WERI-Rb-1 (cell line): ENCODE measurements around the gene ADISSP.

Experiments used
- DNase-seq: peaks from one replicate; pipeline ENCODE4 v3.0.0-alpha.2; 2020
- H3K27ac ChIP-seq: fragments of 250-450 bp; sonication (Bioruptor Pico); 2 replicates; pipeline ENCODE4 v1.5.1; 2020; ENCODE audit warnings: mild to moderate bottlenecking, moderate library complexity
- H3K27me3 ChIP-seq: fragments of 250-450 bp; sonication (Bioruptor Pico); 2 replicates; pipeline ENCODE4 v1.5.1; 2021; ENCODE audit warnings: mild to moderate bottlenecking, low read depth, moderate library complexity; ENCODE audit not compliant: insufficient read depth, severe bottlenecking
- H3K36me3 ChIP-seq: fragments of 250-450 bp; sonication (Bioruptor Pico); 2 replicates; pipeline ENCODE4 v1.5.1; 2020; ENCODE audit warnings: mild to moderate bottlenecking, moderate library complexity
- H3K4me3 ChIP-seq: 2 replicates; pipeline ENCODE4 v1.5.1; 2011; ENCODE audit warnings: low read depth, mild to moderate bottlenecking, control low read depth, low read length
- H3K9me3 ChIP-seq: fragments of 250-450 bp; sonication (Bioruptor Pico); 2 replicates; pipeline ENCODE4 v1.5.1; 2021; ENCODE audit warnings: mild to moderate bottlenecking, moderate library complexity; ENCODE audit not compliant: severe bottlenecking
- TF ChIP-seq, protein P1 (sequence below): IDR thresholded peaks from 2 replicates; pipeline ENCODE4 v1.5.1; 2011; ENCODE audit warnings: low read depth, mild to moderate bottlenecking, control low read depth, inconsistent platforms, low read length

Gene ADISSP

DNA sequence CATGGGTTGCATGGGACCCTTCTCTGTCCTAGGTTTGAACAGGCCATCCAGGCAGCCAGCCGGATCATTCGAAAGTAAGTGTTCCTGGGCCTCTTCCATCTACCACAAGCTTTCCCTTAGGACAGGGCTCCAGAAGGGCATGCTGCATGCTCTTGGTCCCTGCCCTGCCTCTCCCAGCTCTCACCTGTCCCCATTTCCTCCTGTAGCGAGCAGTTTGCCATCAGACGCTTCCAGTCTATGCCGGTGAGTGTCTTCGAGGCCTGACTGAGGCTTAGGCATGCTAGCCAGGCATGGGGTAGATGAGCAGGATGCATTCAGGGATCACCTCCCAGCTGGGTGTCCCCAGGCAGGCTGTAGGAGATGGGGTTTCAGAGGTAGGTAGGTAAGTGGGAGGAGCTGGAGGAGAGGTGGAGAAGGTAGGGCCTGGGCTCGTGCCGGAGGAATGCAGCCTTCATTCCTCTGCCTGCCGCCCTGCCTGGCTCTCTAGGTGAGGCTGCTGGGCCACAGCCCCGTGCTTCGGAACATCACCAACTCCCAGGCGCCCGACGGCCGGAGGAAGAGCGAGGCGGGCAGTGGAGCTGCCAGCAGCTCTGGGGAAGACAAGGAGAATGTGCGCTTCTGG is 32.8 kb upstream of the ADISSP start:
- Histone ChIP-seq H3K4me3 (no peak overlapping the region), H3K9me3 (no peaks in the 10 kb centered on the region), H3K27me3 (no peaks in the 10 kb centered on the region), H3K36me3 (peaks cover 59% of the 10 kb centered on the region), H3K27ac (no peak overlapping the region)
- TF ChIP-seq, protein P1, sequence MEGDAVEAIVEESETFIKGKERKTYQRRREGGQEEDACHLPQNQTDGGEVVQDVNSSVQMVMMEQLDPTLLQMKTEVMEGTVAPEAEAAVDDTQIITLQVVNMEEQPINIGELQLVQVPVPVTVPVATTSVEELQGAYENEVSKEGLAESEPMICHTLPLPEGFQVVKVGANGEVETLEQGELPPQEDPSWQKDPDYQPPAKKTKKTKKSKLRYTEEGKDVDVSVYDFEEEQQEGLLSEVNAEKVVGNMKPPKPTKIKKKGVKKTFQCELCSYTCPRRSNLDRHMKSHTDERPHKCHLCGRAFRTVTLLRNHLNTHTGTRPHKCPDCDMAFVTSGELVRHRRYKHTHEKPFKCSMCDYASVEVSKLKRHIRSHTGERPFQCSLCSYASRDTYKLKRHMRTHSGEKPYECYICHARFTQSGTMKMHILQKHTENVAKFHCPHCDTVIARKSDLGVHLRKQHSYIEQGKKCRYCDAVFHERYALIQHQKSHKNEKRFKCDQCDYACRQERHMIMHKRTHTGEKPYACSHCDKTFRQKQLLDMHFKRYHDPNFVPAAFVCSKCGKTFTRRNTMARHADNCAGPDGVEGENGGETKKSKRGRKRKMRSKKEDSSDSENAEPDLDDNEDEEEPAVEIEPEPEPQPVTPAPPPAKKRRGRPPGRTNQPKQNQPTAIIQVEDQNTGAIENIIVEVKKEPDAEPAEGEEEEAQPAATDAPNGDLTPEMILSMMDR, result no peak
- no peak for DNase-seq

DNA sequence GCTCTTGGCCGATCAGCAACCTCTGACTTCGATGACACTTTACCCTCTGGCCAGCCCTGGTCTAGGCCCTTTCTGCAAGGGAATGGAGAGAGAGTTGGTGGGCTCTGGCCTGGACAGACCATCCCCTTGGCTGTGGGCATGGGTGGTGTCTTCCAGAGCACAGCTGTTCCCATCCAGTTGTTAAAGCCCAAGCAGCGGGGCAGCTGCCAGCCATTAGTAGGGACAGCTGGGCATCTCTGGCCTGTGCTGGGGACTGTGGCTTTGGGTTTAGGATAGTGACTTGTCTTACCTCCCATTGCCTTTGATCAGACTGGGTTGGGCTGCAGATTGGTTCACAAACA is 31.3 kb upstream of the ADISSP start:
- Histone ChIP-seq H3K27ac (no peak overlapping the region), H3K36me3 (peaks cover 49% of the 10 kb centered on the region), H3K9me3 (no peaks in the 10 kb centered on the region), H3K4me3 (no peak overlapping the region), H3K27me3 (no peaks in the 10 kb centered on the region)
- no peak for DNase-seq
- TF ChIP-seq, protein P1, result no peak

DNA sequence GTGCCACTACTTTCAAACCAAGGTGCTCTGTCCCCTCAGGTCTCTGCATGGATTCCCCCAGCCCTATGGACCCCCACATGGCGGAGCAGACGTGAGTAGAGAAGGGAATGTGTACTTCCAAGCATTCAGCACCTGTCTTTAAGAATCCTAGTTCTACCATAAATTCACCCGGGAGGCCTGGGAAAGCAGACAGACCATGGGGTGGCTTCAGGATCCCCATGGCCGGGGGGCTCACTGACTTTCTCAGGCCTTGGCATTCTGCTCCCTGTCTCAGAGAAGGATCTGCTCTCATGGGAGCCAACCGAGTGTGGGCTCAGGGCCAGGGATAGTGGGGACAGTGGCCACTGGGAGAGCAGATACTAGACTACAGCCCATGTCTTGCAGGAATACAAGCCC is 30.8 kb upstream of the ADISSP start:
- Histone ChIP-seq H3K36me3 (peaks cover 44% of the 10 kb centered on the region), H3K4me3 (no peak overlapping the region), H3K9me3 (no peaks in the 10 kb centered on the region), H3K27ac (no peak overlapping the region), H3K27me3 (no peaks in the 10 kb centered on the region)
- TF ChIP-seq, protein P1, result no peak
- no peak for DNase-seq

DNA sequence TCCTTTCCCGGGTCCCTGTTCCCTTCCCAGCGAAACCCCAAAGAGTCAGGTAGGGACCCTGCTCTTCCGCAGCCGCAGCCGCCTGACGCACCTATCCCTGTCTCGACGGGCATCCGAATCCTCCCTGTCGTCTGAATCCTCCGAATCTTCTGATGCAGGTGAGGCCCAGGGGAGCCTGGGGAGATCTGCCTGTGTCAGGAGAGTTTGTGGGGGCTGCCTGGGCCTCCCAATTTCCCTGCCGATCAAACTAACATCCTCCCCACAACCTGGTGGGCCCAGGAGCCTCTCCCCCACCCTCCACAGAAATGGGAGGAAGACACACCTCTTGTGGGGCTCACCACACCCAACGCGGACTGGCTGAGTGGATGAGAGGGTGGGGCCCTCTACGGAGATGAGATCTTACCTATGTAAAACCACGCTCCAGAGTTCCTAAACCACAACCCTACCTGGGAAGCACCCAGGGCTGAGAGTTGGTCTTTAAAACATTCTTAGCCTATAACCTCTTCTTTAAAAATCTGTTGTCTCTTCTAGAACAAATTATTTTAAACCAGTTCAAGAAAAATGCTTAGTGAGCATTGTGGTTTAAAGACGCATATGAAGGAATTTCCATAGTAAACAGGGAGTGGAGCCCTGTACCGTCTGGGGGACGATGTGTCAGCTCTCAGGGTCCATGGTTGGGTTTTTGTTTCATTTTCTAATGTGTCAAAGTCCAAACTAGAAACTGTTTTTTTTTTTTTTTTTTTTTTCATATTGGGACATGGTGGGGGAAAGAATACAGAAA is 30.2 kb upstream of the ADISSP start:
- TF ChIP-seq, protein P1, result no peak
- peaks cover 38% of the 10 kb centered on the region for H3K36me3 ChIP-seq
- no peak overlapping the region for H3K27ac ChIP-seq
- H3K27me3 ChIP-seq, result no peaks in the 10 kb centered on the region
- no peak overlapping the region for H3K4me3 ChIP-seq
- H3K9me3 ChIP-seq, result no peaks in the 10 kb centered on the region
- no peak for DNase-seq

DNA sequence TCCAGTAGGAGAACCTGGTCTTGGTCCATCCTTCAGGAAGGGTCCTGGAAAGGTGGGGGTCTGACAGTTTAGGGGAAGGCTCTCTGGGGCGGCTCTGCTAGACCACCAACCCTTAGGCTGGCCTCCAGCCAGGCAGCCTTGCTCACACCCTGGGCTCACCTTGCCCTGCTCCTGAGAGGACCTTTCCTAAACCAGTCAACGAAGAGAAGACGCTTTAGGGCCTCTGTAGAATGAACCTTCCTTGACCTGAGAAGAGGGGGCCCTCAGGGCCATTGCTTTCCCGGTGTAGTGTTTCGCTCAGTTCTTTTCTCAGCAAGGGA is 29.6 kb upstream of the ADISSP start:
- TF ChIP-seq, protein P1, result no peak
- Histone ChIP-seq H3K9me3 (no peaks in the 10 kb centered on the region), H3K36me3 (peaks cover 32% of the 10 kb centered on the region), H3K27ac (no peak overlapping the region), H3K4me3 (peak overlapping the region; percentile 82), H3K27me3 (no peaks in the 10 kb centered on the region)
- no peak for DNase-seq
